Hepatocyte (in vitro differentiated cells): ENCODE results near the gene TSPAN9. TPM values are rescaled to one million over a fixed set of nuclear protein-coding genes. Genes with fewer than 3 reads are reported as not detected.

Experiments used
- DNase-seq: peaks from one replicate; pipeline ENCODE4 v3.0.0-alpha.2; 2016; ENCODE audit warnings: low spot score
- H2AFZ ChIP-seq: fragments of 200-600 bp; sonication (generic); 2 replicates; pipeline ENCODE4 v1.6.0; 2016; ENCODE audit warnings: antibody characterized with exemption, mild to moderate bottlenecking
- H3K27ac ChIP-seq: fragments of 200-600 bp; sonication (generic); 2 replicates; pipeline ENCODE4 v1.5.1; 2016; ENCODE audit warnings: mild to moderate bottlenecking
- H3K27me3 ChIP-seq: fragments of 200-600 bp; sonication (generic); 2 replicates; pipeline ENCODE4 v1.6.1; 2016
- H3K36me3 ChIP-seq: fragments of 200-600 bp; sonication (generic); replicated peaks from 2 replicates; pipeline ENCODE4 v1.5.1; 2016; ENCODE audit warnings: low read depth; ENCODE audit not compliant: insufficient read depth
- H3K4me1 ChIP-seq: fragments of 200-600 bp; sonication (generic); 2 replicates; pipeline ENCODE4 v1.5.1; 2016; ENCODE audit warnings: mild to moderate bottlenecking, moderate library complexity; ENCODE audit not compliant: insufficient read depth
- H3K4me2 ChIP-seq: fragments of 200-600 bp; sonication (generic); 2 replicates; pipeline ENCODE4 v1.6.0; 2016
- H3K4me3 ChIP-seq: fragments of 200-600 bp; sonication (generic); 2 replicates; pipeline ENCODE4 v1.5.1; 2016; ENCODE audit warnings: mild to moderate bottlenecking
- H3K79me2 ChIP-seq: fragments of 200-600 bp; sonication (generic); 2 replicates; pipeline ENCODE4 v1.6.0; 2017; ENCODE audit warnings: mild to moderate bottlenecking
- H3K9me2 ChIP-seq: fragments of 200-600 bp; sonication (generic); replicated peaks from 2 replicates; pipeline ENCODE4 v1.6.0; 2017; ENCODE audit warnings: mild to moderate bottlenecking; ENCODE audit not compliant: insufficient read depth
- H3K9me3 ChIP-seq: fragments of 200-600 bp; sonication (generic); 2 replicates; pipeline ENCODE4 v1.5.1; 2016; ENCODE audit warnings: low read depth, mild to moderate bottlenecking
- H4K20me1 ChIP-seq: fragments of 200-600 bp; sonication (generic); 2 replicates; pipeline ENCODE4 v1.6.0; 2016; ENCODE audit warnings: mild to moderate bottlenecking; ENCODE audit not compliant: insufficient read depth, poor library complexity, severe bottlenecking
- EZH2 ChIP-seq: fragments of 200-600 bp; sonication (generic); IDR thresholded peaks from 2 replicates; pipeline ENCODE4 v1.6.1; 2016; ENCODE audit warnings: antibody characterized with exemption, mild to moderate bottlenecking, borderline replicate concordance
- EZH2phosphoT487 ChIP-seq: fragments of 200-600 bp; sonication (generic); IDR thresholded peaks from one replicate; pipeline ENCODE4 v1.6.1; 2018; ENCODE audit warnings: antibody characterized with exemption, mild to moderate bottlenecking, low read depth, moderate library complexity; ENCODE audit not compliant: unreplicated experiment, severe bottlenecking
- WGBS: methylation state at CpG from one replicate; pipeline ENCODE4 v1.1.6; 2016; ENCODE audit warnings: low lambda C conversion rate; ENCODE audit errors: missing lambda C conversion rate; 5-methylcytosine and 5-hydroxymethylcytosine counted together
- polyA plus RNA-seq: library from polyadenylated mRNA; unstranded; fragments of >200 nt; fragmentation: Nextera tagmentation; extraction: Ambion mirVana; gene quantifications from 2 replicates; pipeline ENCODE4 v1.2.1, GENCODE V29; 2016
- total RNA-seq: library from RNA; depleted of rRNA; stranded (reverse); fragments of >200 nt; gene quantifications from 2 replicates; pipeline ENCODE4 v1.2.3, GENCODE V29; 2014
- TF ChIP-seq, protein P1 (sequence below): fragments of 200-600 bp; sonication (generic); IDR thresholded peaks from 2 replicates; pipeline ENCODE4 v1.5.1; 2016; ENCODE audit warnings: antibody characterized with exemption, mild to moderate bottlenecking; ENCODE audit not compliant: poor library complexity

Gene TSPAN9
- total and polyA plus RNA-seq, 2 experiments from 2014 or later, result 16.6 to 38.6 TPM

DNA sequence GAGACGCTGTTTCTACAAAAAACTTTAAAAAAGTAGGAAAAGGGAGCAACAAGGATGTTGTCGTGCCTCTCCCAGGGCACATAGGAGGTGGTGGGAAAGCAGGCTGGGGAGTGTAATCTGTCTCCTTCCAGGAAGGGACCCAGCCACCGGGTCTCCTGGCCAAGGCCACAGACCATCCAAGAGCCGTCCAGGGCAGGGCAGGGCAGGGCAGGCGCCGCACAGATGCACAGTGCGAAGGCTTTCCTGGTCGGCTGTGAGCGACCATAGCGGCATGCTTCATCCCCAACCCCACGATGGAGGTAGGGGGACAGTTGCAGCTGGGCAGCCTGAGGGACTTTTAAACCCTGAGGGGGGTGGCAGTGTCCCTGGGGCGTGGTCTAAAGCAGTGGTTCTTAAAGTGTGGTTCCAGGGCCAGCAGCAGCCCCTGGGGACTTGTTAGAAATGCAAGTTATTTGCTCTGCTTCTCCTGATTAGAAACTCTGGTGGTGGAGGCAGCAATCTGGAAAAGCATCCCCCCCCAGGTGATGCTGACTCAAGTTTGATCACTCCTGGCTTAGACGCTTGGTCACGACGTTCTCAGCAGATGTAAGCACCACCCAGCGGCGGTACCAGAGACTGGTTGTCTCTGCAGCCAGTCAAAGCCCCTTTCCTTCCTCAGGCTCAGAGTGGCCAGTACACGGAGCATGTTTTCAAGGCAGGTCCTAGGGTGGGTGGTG, 216.4 kb downstream of the TSPAN9 start:
- WGBS, result 84% methylated on average over 18 of the region's 18 CpGs

DNA sequence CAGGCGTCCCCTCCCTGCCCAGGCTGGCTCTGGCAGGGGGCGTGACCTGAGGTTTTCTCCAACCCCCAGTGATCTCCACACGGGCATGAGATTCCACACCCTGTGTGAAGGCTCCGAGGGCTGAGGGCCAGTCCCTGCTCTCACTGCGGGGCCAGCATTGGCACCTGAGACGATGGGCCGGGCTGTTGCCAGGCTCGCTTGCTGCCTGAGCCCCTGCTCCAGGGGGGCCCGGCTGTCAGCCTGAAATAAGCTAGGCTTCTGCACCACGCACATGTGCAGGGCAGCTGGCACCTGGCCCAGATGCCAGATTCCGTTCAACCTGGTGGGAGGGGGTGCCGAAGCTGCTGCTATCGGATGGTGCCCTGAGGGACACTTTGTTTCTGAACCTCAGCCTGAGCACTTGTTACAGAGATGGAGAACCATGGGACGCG, 217.3 kb downstream of the TSPAN9 start:
- Histone ChIP-seq H3K36me3 (no peaks in the 10 kb centered on the region), H3K9me2 (no peaks in the 10 kb centered on the region), H3K9me3 (no peaks in the 10 kb centered on the region), H3K4me1 (no peaks in the 10 kb centered on the region), H3K79me2 (no peaks in the 10 kb centered on the region), H3K4me3 (no peak overlapping the region), H4K20me1 (no peaks in the 10 kb centered on the region), H2AFZ (no peak overlapping the region), H3K4me2 (no peak overlapping the region), H3K27ac (no peak overlapping the region), H3K27me3 (peaks cover 4% of the 10 kb centered on the region)
- DNase-seq, result no peak
- TF ChIP-seq EZH2phosphoT487, result no peak
- TF ChIP-seq, protein P1, sequence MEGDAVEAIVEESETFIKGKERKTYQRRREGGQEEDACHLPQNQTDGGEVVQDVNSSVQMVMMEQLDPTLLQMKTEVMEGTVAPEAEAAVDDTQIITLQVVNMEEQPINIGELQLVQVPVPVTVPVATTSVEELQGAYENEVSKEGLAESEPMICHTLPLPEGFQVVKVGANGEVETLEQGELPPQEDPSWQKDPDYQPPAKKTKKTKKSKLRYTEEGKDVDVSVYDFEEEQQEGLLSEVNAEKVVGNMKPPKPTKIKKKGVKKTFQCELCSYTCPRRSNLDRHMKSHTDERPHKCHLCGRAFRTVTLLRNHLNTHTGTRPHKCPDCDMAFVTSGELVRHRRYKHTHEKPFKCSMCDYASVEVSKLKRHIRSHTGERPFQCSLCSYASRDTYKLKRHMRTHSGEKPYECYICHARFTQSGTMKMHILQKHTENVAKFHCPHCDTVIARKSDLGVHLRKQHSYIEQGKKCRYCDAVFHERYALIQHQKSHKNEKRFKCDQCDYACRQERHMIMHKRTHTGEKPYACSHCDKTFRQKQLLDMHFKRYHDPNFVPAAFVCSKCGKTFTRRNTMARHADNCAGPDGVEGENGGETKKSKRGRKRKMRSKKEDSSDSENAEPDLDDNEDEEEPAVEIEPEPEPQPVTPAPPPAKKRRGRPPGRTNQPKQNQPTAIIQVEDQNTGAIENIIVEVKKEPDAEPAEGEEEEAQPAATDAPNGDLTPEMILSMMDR, result no peak
- WGBS, result 67% methylated on average over 15 of the region's 15 CpGs

More for the DNA sequence above, 216.4 kb downstream of the TSPAN9 start:
- H2AFZ ChIP-seq, result no peak overlapping the region
- no peaks in the 10 kb centered on the region for H3K36me3 ChIP-seq
- DNase-seq, result no peak
- H3K27ac ChIP-seq, result no peak overlapping the region
- H4K20me1 ChIP-seq, result no peaks in the 10 kb centered on the region
- H3K9me2 ChIP-seq, result no peaks in the 10 kb centered on the region
- TF ChIP-seq EZH2 (no peak), EZH2phosphoT487 (no peak)
- TF ChIP-seq, protein P1, result no peak
- H3K27me3 ChIP-seq, result no peaks in the 10 kb centered on the region
- no peaks in the 10 kb centered on the region for H3K9me3 ChIP-seq
- H3K4me2 ChIP-seq, result no peak overlapping the region
- H3K4me1 ChIP-seq, result no peaks in the 10 kb centered on the region
- no peaks in the 10 kb centered on the region for H3K79me2 ChIP-seq
- H3K4me3 ChIP-seq, result no peak overlapping the region

DNA sequence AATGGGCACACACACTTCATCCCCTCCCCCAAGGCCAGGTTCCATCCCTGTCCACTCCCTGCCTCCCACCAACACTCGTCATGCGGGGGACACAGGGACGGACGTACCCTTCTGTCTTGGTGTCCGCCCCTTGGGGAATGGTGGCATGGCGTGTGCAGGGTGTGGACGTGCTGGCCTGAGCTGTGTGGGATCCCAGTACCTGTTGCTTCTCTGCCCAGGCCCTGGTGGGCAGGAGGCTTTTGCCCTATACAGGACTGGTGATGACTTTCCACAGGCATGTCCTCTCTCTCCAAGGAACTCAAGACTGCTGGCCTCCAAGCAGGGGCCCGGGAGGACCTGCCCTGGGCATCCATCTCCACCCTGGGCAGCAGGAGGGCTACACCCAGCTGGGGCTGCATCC, 218.0 kb downstream of the TSPAN9 start:
- Histone ChIP-seq H3K79me2 (no peaks in the 10 kb centered on the region), H3K27ac (no peak overlapping the region), H3K9me3 (no peaks in the 10 kb centered on the region), H4K20me1 (no peaks in the 10 kb centered on the region), H3K36me3 (no peaks in the 10 kb centered on the region), H3K4me3 (no peak overlapping the region), H3K27me3 (peaks cover 4% of the 10 kb centered on the region), H3K9me2 (no peaks in the 10 kb centered on the region), H3K4me1 (peaks cover under 1% of the 10 kb centered on the region), H2AFZ (no peak overlapping the region), H3K4me2 (no peak overlapping the region)
- WGBS, result 92% methylated on average over 8 of the region's 8 CpGs
- TF ChIP-seq EZH2phosphoT487 (no peak), EZH2 (no peak)
- TF ChIP-seq, protein P1, result no peak
- no peak for DNase-seq
